Spleen (tissue), 11 donors: ENCODE data around the gene TMEM175. TPM values are rescaled to one million over a fixed set of nuclear protein-coding genes. Genes with fewer than 3 reads are reported as not detected.
A peak's percentile ranks its signal among the peaks of the same experiment; 100 is the strongest.

ENCODE experiments used
- DNase-seq: peaks from one replicate; pipeline ENCODE4 v3.0.0-alpha.2; 2020
- H3K27ac ChIP-seq, 8 donors: fragments of 200-600 bp; sonication (generic) in 7 of 8; 1 replicate in 4 of 8; 2 replicates in 4 of 8; pipeline versions ENCODE4 v1.5.0 to v1.8.0; 2016 to 2021; ENCODE audit warnings: inconsistent platforms in 4 of 8, mild to moderate bottlenecking in 4 of 8, moderate library complexity in 1 of 8
- H3K27me3 ChIP-seq, 7 donors: fragments of 200-600 bp; sonication (generic) in 6 of 7; replicated peaks in 1 of 7; 1 replicate in 4 of 7; 2 replicates in 3 of 7; pipeline versions ENCODE4 v1.5.0 to v1.8.0; 2016 to 2021; ENCODE audit warnings: inconsistent platforms in 3 of 7, mild to moderate bottlenecking in 1 of 7
- H3K36me3 ChIP-seq, 6 donors: fragments of 200-600 bp; sonication (generic) in 5 of 6; 1 replicate in 4 of 6; 2 replicates in 2 of 6; pipeline versions ENCODE4 v1.5.0 to v1.8.0; 2016 to 2021; ENCODE audit warnings: inconsistent platforms in 2 of 6
- H3K4me1 ChIP-seq, 6 donors: fragments of 200-600 bp; sonication (generic) in 5 of 6; 1 replicate in 3 of 6; 2 replicates in 3 of 6; pipeline versions ENCODE4 v1.5.0 to v1.8.0; 2016 to 2021; ENCODE audit warnings: inconsistent platforms in 3 of 6
- H3K4me3 ChIP-seq, 8 donors: fragments of 200-600 bp; sonication (generic) in 7 of 8; 1 replicate in 4 of 8; 2 replicates in 4 of 8; pipeline versions ENCODE4 v1.5.0 to v1.8.0; 2016 to 2021; ENCODE audit warnings: inconsistent platforms in 4 of 8, mild to moderate bottlenecking in 4 of 8, moderate library complexity in 2 of 8
- H3K9me3 ChIP-seq, 8 donors: fragments of 200-600 bp; sonication (generic) in 7 of 8; 1 replicate in 4 of 8; 2 replicates in 4 of 8; pipeline versions ENCODE4 v1.5.0 to v1.8.0; 2016 to 2021; ENCODE audit warnings: inconsistent platforms in 4 of 8
- POLR2A ChIP-seq, 3 donors: fragments of 450-650 bp; IDR thresholded peaks; one replicate each; pipeline ENCODE4 v1.5.1; 2017; ENCODE audit warnings: antibody characterized with exemption in 3 of 3, mild to moderate bottlenecking in 1 of 3
- POLR2AphosphoS5 ChIP-seq, 3 donors: sonication (generic); formaldehyde crosslinking; IDR thresholded peaks; one replicate each; pipeline ENCODE4 v1.5.1; 2017; ENCODE audit warnings: antibody characterized with exemption in 3 of 3
- WGBS, 5 donors: extraction: QIAGEN DNeasy Blood & Tissue Kit in 3 of 5; methylation state at CpG; one replicate each; pipeline versions ENCODE4 v1.1.5 to v1.1.7; 2013 to 2018; 5-methylcytosine and 5-hydroxymethylcytosine counted together
- intact Hi-C: fragments of 100-400 bp; cut with DNase I; formaldehyde crosslinking; loops from one replicate; pipeline ENCODE4 v1.15.0; 2023; ENCODE audit warnings: low total_unique reads
- polyA plus RNA-seq, 3 donors: library from polyadenylated mRNA; stranded (reverse); fragments of 200-250 nt; gene quantifications; one replicate each; pipeline ENCODE4 v1.2.1, GENCODE V29; 2013
- total RNA-seq, 7 donors: library from RNA; depleted of rRNA in 3 of 7; stranded (reverse); fragments of >200 nt in 3 of 7; fragmentation: NEBNext Ultra II Directional in 4 of 7; extraction: Animal tissue kit (Norgen Biotek cat#: 25700) in 4 of 7; gene quantifications; one replicate each; pipeline versions ENCODE4 v1.1.0 to v1.2.1, GENCODE V29; 2016 to 2021
- TF ChIP-seq, protein P1 (sequence below), 11 experiments: fragments of 200-600 bp in 7 of 11; fragments of 450-650 bp in 4 of 11; sonication (generic) in 4 of 11; IDR thresholded peaks in 8 of 11; conservative IDR thresholded peaks in 3 of 11; 1 replicate in 7 of 11; 2 replicates in 4 of 11; pipeline versions ENCODE4 v1.4.0 to v1.8.0; 2016 to 2021; ENCODE audit warnings: antibody characterized with exemption in 11 of 11, inconsistent platforms in 4 of 11, mild to moderate bottlenecking in 1 of 11
- donor health status: healthy with polysubstance abuse.
- donor health status: DM: no; HTN: no; CAD: no; lungs with moderate emphysema.
- donor health status: DM: no; HTN: no; CAD: no.
- donor health status: Bipolar disorder and iron deficiency.
- donor health status: healthy.
- donor health status: DM: no; HTN: no; CAD: no.
- donor health status: DM: yes; HTN: yes; CAD: no.

The TMEM175 gene
- total and polyA plus RNA-seq, 10 donors = 38.2 to 83.9 (median 60.4) TPM

GRCh38 chr4:962231-963208, 30.3 kb downstream of the TMEM175 start:
- no peaks in the 10 kb centered on the region for H3K9me3 ChIP-seq
- H3K27me3 ChIP-seq = peaks cover 0 to 2% (median 0%) of the 10 kb centered on the region in 7 donors
- intact Hi-C loops = no loop called here
- 91 to 95% (median 93%) methylated on average over 28 to 54 of the region's 54 CpGs for WGBS, 5 donors
- TF ChIP-seq POLR2A (IDR thresholded peaks at IDR 0.05) (no peak), POLR2AphosphoS5 (IDR thresholded peaks at IDR 0.05) (peak in 2 of 3 donors; percentile 13 to 14)
- H3K4me3 ChIP-seq = no peak overlapping the region
- no peak overlapping the region for H3K27ac ChIP-seq
- peaks cover 0 to 2% (median under 1%) of the 10 kb centered on the region in 6 donors for H3K4me1 ChIP-seq
- DNase-seq = peak; percentile 75
- peaks cover 0 to 99% (median 73%) of the 10 kb centered on the region in 6 donors for H3K36me3 ChIP-seq

DNA sequence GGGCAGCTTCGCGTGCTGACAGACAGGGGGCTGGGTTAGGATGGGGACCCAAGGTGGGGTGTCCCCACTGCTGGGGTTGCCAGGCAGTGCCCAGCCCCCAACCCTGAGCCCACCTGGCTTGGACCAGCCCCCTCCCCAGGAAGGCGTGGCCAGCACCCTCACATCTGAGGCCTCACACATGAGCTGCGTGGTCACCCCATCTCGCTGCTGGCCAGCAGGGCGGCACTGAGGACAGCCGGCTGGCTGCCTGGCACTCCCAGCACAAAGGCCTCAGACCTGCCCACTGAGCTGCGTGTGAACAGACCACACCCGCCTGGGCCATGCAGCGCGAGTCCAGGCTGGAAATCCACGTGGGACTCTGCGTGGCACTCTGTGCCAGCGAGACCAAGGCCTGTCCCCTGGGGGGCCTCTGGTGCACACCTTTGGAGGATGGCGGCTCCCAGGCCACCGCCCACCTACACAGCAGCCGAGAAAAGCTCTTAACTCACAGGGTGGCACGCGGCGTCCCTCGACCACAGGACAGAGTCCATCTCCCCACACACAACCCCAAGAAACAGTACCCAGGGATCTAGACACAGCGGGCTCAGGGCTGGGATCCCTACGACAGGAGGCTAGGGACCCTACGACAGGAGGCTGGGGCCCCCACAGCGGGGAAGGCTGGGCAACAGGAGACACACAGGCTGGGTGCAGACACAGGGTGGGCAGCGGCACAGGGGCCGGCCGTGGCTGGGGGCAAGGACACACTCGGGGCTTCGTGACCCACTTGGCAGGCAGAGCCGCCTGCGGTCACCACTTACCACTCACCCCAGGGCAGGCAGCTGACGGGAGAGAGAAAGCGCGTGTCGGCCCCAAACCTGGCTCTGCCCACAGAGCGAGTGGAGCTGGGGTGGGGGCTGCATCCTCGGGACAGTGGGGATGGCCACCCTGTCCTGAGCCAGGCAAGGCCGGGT, 31.3 kb downstream of the TMEM175 start:
- peak; percentile 70 for DNase-seq

DNA sequence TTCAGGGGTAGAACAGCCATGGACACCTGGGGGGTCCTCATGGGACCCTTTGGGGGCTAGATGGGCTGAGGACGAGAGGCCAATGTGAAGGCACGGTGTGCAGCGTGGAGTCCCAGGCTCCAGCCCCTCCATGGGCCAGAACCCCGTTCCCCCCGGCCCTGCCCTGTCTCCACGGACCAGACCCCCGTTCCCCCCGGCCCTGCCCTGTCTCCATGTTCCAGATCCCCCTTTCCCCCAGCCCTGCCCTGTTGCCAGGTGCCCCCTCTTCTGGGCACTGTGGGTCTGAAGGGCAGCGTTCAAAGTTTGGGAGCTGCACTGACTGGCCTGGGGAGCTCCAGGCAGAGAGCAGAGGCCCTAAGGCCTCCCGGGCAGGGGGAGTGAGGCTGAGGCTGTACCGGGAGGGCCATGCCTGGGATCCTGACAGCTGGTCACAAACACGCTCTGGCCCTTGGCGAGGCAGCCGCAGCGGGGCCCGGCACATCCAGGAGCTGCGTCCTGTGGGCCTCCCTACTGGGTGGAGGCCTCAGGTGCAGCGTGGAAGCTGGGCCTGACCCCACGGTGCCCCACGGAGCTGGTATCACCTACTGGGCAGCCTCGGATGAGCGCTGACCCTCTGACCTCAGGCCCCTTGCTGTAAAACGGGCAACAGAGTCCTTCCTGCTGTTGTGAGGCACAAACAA, 32.2 kb downstream of the TMEM175 start:
- intact Hi-C loops = no loop called here
- Histone ChIP-seq H3K27me3 (peaks cover 0 to 13% (median 0%) of the 10 kb centered on the region in 7 donors), H3K4me1 (peaks cover 0 to 17% (median 11%) of the 10 kb centered on the region in 6 donors), H3K9me3 (no peaks in the 10 kb centered on the region), H3K27ac (no peak overlapping the region), H3K4me3 (no peak overlapping the region), H3K36me3 (peaks cover 0 to 81% (median 58%) of the 10 kb centered on the region in 6 donors)
- 90 to 97% (median 95%) methylated on average over 11 to 23 of the region's 23 CpGs for WGBS, 5 donors
- DNase-seq = no peak
- no peak for TF ChIP-seq POLR2AphosphoS5 (IDR thresholded peaks at IDR 0.05)
- TF ChIP-seq, protein P1, sequence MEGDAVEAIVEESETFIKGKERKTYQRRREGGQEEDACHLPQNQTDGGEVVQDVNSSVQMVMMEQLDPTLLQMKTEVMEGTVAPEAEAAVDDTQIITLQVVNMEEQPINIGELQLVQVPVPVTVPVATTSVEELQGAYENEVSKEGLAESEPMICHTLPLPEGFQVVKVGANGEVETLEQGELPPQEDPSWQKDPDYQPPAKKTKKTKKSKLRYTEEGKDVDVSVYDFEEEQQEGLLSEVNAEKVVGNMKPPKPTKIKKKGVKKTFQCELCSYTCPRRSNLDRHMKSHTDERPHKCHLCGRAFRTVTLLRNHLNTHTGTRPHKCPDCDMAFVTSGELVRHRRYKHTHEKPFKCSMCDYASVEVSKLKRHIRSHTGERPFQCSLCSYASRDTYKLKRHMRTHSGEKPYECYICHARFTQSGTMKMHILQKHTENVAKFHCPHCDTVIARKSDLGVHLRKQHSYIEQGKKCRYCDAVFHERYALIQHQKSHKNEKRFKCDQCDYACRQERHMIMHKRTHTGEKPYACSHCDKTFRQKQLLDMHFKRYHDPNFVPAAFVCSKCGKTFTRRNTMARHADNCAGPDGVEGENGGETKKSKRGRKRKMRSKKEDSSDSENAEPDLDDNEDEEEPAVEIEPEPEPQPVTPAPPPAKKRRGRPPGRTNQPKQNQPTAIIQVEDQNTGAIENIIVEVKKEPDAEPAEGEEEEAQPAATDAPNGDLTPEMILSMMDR (IDR thresholded peaks at IDR 0.05 in 8 of 11, conservative IDR thresholded peaks at IDR 0.05 in 3 of 11) = no peak
- TF ChIP-seq POLR2A (IDR thresholded peaks at IDR 0.05) = no peak

More for the DNA sequence above, 31.3 kb downstream of the TMEM175 start:
- Histone ChIP-seq H3K4me3 (no peak overlapping the region), H3K27me3 (peaks cover 0 to 12% (median 0%) of the 10 kb centered on the region in 7 donors), H3K9me3 (no peaks in the 10 kb centered on the region), H3K36me3 (peaks cover 0 to 90% (median 63%) of the 10 kb centered on the region in 6 donors), H3K27ac (no peak overlapping the region), H3K4me1 (peaks cover 0 to 12% (median 10%) of the 10 kb centered on the region in 6 donors)
- intact Hi-C loops = no loop called here
- WGBS, 5 donors = 92 to 96% (median 95%) methylated on average over 26 to 39 of the region's 39 CpGs
- TF ChIP-seq POLR2AphosphoS5 (IDR thresholded peaks at IDR 0.05) = peak in 1 of 3 donors; percentile 40
- no peak for TF ChIP-seq POLR2A (IDR thresholded peaks at IDR 0.05)

DNA sequence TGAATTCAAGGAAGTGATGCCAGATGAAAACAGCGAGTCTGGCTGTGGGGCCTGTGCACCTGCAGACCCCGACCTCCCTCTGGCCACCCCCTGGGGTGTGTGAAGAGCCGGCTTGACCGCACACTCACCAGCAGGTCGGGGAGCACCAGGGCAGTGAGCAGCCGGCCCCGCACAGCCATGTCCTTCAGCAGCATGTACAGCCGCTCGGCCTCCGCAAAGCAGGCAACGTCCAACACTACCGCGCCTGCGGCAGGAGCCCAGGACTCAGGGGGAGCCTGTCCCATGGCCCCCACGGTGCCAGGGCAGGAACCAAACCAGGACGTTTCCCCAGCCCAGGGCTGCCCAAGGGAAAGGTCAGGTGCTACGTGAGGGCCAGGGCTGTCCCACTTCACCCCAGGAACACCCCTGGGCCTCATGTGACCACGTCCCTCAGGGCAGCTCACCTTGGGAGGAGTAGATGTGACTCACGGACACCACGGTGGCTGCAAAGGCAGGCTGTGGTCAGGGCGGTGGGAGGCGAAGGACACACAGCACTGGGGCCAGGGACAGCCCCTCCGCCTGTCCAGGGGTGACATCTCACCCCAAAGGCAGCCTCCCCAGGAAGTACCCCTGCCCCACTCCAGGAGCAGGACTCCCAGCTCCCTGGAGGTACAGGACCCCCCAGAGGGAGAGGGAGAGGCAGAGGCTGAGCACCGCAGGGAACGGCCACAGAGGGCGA, 32.9 kb downstream of the TMEM175 start:
- peak in 1 of 3 donors; percentile 13 for TF ChIP-seq POLR2AphosphoS5 (IDR thresholded peaks at IDR 0.05)
- TF ChIP-seq POLR2A (IDR thresholded peaks at IDR 0.05) = no peak
- Histone ChIP-seq H3K4me3 (no peak overlapping the region), H3K9me3 (no peaks in the 10 kb centered on the region), H3K27me3 (peaks cover 0 to 13% (median 0%) of the 10 kb centered on the region in 7 donors), H3K4me1 (peaks cover 0 to 24% (median 15%) of the 10 kb centered on the region in 6 donors), H3K27ac (no peak overlapping the region), H3K36me3 (peaks cover 0 to 73% (median 54%) of the 10 kb centered on the region in 6 donors)
- DNase-seq = peak; percentile 72
- intact Hi-C loops = no loop called here
- 77 to 94% (median 89%) methylated on average over 8 to 26 of the region's 26 CpGs for WGBS, 5 donors
